Measurements from ENCODE around the gene RAPH1.
"Not testable (repeated sequence)": the region's sequence is repeated elsewhere in the genome, so short reads cannot be mapped to it uniquely, and the experiment has no call there.

Gene RAPH1

DNA sequence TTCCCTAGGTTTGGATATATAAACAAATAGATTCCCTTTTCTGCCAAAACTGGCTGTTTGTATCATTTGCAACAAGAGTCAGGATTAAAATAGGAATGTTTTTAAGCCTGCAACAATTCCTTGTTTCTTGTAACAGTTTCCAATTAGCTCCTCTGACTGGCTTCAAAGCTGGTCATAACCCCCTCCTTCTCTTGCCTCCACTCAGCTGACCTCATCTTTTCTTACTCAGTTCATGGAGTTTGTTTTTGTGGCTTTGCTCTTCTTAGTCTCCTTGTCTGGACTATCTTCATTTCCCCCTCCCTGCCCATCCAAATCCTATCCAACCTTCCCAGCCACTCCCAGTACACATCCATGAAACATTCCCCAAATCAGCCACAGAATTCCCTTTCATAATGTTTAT lies 14.3 kb upstream of the RAPH1 start:
- in situ Hi-C loops (cut with MboI; ENCODE audit: low sequenced_read_pairs), result no loop called here

DNA sequence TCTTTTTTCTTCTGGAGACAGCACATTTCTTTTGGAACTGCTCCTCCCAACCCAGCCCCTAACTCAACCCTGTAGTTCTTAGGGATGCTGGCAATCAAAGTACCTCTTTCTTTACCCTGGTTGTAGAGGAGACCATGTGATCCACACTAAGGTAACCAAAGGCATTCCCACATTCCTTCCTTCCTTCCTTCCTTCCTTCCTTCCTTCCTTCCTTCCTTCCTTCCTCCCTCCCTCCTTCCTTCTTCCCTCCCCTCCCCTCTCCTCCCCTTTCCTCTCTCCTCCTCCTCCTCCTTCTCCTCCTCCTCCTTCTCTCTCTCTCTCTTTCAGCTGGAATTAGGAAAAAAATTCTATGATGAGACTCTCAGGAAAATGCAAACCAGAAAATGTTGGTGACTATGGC lies 13.8 kb upstream of the RAPH1 start:
- in situ Hi-C loops (cut with MboI; ENCODE audit: low sequenced_read_pairs), result no loop called here

DNA sequence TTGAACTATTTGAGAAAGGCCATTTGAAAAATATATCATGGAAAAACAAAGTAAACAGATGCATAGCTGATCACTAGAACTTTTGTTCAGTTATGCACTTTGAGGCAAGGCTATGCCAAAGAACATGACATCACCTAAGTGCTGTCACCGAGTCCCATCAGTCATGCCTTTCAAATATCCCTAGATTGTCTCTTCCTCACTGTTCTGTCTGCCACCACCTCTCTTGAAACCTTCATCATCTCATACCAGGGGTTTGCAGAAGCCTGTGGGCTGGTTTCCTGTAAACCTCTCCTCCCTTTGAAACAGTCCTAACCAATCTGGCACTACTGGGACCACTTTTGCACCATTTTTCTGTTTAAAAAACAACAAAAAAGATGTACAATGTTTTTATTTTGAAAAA lies 12.3 kb upstream of the RAPH1 start:
- in situ Hi-C loops (cut with MboI; ENCODE audit: low sequenced_read_pairs), result no loop called here

DNA sequence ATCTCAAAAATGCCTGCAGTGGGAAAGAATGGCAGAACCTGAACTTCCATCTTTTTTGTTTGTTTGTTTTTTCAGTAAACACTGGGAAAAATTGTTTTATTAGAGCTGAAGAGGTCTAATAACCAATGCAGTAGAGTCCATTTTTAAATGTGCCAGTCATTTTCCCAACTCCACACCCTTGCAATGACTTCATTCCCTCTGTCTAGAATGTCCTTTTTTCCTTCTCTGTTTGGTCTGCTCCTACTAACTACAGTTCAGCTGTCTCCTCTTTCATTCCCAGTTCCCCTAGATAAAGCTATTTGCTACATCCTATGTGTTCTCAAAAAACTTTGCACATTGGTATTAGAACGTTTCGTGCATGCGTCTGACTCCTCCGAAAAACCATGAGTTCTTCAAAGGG lies 9.3 kb upstream of the RAPH1 start:
- in situ Hi-C loops (cut with MboI; ENCODE audit: low sequenced_read_pairs), result no loop called here

DNA sequence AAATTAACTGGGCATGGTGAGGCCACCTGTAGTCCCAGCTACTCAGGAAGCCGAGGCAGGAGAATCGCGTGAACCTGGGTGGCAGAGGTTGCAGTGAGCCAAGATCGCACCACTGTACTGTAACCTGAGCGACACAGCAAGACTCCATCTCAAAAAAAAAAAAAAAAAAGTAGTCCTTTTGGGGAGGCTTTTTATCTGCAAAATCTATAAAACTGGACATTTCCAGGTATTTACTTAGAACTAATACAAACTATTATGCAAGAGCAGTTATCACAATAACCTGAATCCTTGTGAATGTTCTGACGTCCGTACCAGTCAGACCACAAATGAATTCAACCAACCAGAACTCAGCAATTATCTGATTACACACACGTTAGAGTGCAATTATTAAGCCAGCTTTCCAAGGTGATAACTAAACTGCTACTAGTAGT lies 8.8 kb upstream of the RAPH1 start:
- in situ Hi-C loops (cut with MboI; ENCODE audit: low sequenced_read_pairs), result no loop called here

DNA sequence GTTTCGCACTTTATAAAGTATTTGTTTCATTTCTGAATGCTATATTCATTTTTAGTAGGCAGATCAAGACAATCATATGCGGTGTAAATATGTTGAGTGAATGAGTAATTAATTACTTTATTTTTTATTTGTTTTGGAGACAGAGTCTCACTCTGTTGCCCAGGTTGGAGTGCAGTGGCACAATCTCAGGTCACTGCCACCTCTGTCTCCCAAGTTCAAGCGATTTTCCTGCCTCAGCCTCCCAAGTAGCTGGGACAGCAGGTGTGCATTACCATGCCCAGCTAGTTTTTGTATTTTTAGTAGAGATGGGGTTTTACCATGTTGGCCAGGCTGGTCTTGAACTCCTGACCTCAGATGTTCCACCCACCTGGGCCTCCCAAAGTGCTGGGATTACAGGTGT lies 5.5 kb upstream of the RAPH1 start:
- in situ Hi-C loops (cut with MboI; ENCODE audit: low sequenced_read_pairs), result not testable (repeated sequence)

DNA sequence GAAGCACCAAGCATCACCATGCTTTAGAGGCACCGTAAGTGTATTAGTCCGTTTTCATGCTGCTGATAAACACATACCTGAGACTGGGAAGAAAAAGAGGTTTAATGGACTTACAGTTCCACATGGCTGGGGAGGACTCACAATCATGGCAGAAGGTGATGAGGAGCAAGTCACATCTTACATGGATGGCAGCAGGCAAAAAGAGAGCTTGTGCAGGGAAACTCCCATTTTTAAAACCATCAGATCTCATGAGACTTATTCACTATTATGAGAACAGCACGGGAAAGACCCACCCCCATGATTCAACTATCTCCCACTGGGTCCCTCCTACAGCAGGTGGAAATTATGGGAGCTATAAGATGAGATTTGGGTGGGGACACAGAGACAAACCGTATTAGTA lies 3.1 kb upstream of the RAPH1 start:
- in situ Hi-C loops (cut with MboI; ENCODE audit: low sequenced_read_pairs), result not testable (repeated sequence)

DNA sequence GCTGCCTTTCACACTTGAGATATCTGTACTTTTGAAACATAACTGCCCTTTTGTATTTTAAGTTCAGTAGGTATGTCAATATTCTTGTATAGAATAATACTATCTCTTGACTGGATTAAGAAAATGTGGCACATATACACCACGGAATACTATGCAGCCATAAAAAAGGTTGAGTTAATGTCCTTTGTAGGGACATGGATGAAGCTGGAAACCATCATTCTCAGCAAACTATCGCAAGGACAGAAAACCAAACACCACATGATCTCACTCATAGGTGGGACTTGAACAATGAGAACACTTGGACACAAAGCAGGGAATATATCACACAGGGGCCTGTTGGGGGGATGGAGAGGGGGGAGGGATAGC lies 1.5 kb upstream of the RAPH1 start:
- in situ Hi-C loops (cut with MboI; ENCODE audit: low sequenced_read_pairs), result not testable (repeated sequence)

DNA sequence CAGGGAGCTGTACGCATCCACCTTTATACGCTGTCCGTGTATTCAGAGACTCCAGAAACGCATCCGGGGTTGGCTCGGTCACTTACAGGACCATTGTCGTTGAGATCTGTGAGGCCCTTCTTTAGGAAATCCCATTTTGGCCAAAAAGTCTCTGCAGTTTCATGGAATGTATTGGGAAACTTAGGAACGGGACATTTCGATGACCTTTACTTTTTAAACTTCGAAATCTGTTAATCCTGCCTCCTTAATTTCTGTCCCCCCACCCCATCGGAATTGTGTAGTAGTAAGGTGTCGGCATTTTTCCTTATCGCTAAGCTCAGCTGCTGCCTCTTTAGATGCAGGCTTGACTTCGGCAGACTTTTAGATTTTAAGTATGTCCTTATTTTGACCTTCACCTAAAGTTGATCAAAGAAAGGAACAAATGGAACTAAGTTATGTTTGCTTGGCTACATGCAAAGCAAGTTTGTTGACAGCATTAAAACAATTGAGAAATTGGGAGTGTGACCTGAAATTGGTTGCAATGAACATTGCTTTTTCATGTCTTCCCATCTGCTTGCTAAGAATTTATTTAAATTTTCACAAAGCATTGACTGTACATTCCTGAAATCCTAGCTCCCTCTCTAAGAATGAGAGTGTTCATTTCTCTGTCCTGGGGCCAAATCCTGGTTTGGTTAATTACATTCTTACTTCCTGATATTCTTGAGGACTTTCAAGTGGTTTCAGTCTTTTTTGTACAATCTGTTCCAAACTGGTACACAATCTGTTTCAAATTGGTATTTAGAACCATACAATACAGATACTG lies 884 bp upstream of the RAPH1 start:
- in situ Hi-C loops (cut with MboI; ENCODE audit: low sequenced_read_pairs), result no loop called here

DNA sequence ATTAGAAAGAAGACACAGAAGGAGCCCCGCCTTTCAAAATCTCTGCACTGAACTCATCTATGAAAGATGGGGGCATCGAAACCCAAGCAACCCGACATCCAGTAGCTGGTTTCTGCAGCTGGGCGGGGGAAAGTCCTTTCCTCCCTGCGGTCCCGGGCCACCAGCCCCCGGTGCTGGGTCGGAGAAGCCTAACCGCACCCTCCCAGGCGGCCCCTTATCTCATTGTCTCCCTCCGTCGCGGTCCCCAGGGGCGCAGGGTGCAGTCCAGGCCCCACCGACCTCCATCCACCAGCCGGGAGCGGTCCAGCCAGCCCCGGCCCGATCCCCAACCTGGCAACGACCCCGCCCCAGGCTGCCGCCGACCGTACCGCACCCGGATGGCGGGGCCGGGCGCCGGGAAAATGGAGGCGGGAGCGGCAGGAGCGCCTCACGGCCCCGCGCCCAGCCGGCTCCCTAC lies 452 bp downstream of the RAPH1 start:
- in situ Hi-C loops (cut with MboI; ENCODE audit: low sequenced_read_pairs), result no loop called here

DNA sequence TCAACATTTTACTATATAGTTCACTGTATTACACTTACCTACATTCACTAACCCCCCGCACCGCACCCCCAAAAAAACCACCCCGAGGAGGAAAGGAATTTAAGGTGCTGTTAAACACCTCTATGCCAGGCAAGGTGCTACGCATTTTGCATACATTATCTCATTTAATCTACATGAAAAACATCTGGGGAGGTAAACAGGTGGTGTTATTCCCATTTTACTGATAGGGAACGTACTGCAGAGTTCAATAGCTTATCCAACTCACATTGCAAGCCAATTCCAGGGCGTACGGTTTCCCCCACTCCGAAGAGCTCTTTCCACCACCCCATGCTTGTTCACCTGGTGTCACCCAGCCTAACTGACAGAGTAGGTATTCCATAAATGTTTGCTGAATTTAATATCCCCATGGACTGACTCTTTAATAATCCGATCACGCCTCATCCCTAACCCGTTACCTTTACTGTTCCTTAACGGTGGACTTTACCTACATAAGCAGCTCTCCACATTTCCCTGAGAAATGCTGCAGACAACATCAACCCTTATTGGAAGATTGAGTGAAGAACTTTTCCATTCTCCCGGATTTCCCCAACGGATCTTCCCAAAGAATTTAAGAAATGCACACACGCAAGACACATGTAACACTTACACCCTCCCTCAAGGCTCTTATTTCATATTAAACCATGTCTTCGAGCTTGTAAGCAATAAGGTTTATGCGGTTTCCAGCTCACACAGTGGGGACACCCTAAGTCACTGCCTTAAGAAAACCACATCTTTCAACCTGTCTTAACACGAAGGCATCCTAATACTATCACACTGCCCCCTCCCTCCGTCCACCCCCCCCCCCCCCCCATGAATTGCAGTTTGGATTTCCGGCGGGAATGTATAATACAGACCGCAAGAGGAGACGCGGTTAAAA lies 1.2 kb downstream of the RAPH1 start:
- in situ Hi-C loops (cut with MboI; ENCODE audit: low sequenced_read_pairs), result no loop called here

DNA sequence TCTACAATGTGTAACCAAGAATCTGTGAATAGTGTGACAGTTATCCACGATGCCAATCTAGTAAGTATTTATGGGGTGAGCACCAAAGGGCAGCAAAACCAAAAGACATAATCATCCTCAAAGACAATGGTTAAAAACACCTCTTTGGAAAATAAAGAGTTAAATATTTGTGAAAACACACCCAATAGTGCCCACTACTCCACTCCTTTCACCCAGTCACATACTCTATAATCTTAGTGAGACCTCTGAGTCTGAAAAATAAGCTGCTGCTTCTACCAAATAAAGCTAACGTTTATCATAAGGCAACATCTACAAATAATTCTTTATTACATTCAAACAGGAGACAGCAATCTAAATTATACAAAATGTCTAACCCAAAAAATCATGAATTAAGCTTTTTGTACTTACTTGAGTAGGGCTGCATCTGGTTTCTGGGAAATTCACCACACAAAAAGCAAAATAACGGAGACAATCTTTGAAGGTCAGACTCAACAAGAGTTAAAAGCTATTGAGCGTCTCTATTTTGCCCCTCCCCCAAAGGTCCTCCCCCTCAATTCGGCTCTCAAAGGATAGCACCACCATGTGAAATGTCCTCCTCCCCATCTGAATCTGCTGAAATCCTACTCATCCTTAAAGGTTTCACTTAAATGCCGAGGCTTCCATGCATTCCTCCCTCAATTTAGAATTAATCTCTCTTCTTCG lies 2.0 kb downstream of the RAPH1 start:
- in situ Hi-C loops (cut with MboI; ENCODE audit: low sequenced_read_pairs), result no loop called here

DNA sequence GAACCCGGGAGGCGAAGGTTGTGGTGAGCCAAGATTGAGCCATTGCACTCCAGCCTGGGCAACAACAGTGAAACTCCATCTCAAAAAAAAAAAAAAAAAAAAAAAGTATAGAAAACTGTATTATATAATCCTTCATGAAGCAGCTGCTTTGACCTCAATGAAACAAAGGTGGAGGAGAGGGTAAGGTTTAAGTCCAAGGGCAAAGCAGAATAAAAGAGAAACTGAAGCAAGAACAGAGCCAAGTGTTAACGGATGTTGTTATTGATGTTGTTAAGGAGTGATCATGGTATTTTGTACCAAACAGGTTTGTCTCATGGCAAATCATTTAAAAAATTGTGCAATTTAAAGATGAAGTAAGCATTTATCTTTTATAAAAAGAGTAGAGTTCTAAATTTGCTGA lies 7.4 kb downstream of the RAPH1 start:
- in situ Hi-C loops (cut with MboI; ENCODE audit: low sequenced_read_pairs), result no loop called here

DNA sequence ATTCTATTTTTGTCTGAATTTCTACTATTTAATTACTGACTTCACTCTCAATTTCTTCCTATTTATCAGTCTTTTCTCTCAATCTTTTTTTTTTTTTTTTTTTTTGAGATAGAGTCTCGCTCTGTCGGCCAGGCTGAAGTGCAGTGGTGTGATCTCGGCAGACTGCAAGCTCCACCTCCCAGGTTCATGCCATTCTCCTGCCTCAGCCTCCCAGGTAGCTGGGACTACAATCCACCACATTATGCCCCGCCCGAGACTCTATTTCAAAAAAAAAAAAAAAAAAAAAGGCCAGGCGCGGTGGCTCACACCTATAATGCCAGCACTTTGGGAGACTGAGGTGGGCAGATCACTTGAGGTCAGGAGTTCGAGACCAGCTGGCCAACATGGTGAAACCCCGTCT lies 21.8 kb downstream of the RAPH1 start:
- in situ Hi-C loops (cut with MboI; ENCODE audit: low sequenced_read_pairs), result not testable (repeated sequence)

DNA sequence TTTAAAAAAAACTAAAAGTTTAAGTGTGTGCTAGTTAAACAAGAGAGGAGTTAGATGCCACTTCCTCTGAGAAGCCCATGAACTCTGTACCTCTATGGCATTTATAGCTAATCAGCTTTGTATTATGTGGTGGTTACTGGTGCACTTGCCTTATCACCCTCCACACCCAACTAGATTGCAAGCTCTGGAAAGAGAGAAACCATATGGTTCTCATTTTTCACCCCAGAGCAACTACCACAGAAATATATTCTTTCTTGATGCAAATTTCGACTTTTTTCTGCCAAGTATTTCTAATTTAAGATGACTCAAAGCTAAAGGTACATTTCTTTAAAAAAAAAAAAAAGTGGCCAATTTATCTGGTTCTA lies 24.2 kb downstream of the RAPH1 start:
- in situ Hi-C loops (cut with MboI; ENCODE audit: low sequenced_read_pairs), result no loop called here

DNA sequence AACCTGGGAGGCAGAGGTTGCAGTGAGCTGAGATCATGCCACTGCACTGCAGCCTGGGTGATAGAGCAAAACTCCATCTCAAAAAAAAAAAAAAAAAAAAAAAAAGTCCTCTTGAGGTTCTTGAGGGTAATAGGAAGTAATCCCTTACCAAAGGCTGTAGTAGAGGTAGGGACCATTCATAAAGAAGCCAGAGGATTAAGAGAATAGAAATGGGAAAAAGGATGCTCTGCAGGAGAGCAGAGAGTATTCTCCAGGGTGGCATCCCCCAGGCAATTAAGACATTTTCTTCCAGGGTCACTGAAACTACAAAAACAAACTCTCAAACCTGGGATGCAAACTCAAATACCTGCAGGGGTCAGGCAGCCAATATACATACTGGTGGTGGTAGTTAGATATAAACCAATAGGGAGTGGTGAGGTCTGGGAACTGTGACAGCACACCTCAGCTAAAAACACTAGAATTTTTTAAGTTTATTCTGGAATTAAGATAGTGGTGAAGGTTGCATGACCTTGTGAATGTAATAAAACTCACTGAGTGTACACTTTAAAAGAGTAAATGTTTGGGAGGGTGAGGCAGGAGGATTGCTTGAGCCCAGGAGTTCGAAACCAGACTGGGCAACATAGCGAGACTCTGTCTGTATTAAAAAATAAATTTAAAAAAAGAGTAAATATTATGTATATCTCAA lies 24.7 kb downstream of the RAPH1 start:
- in situ Hi-C loops (cut with MboI; ENCODE audit: low sequenced_read_pairs), result no loop called here

DNA sequence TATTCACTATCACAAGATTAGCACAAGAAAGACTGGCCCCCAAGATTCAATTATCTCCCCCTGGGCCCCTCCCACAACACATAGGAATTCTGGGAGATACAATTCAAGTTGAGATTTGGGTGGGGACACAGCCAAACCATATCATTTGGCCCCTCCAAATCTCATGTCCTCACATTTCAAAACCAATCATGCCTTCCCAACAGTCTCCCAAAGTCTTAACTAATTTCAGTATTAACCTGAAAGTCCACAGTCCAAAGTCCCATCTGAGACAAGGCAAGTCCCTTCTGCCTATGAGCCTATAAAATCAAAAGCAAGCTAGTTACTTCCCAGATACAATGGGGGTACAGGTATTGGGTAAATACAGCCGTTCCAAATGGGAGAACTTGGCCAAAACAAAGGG lies 31.6 kb downstream of the RAPH1 start:
- in situ Hi-C loops (cut with MboI; ENCODE audit: low sequenced_read_pairs), result not testable (repeated sequence)

DNA sequence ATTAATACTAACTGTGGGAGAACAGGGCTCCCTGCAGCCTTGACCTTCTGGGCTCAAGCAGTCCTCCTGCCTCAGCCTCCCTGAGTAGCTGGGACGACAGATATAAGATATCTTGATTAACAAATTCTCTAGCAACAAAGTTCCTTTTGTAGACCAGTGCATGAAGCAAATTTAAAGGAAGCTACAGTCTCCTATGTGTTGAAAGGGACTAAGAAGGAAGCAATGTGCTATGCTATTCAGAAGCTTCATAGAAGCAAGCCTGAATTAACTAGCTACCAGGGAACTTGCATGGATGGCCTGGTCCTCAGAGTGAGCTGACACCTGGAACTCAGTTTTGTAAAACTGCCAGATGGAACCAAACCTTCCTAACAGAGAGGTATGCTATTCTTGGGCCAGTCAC lies 33.2 kb downstream of the RAPH1 start:
- in situ Hi-C loops (cut with MboI; ENCODE audit: low sequenced_read_pairs), result no loop called here

DNA sequence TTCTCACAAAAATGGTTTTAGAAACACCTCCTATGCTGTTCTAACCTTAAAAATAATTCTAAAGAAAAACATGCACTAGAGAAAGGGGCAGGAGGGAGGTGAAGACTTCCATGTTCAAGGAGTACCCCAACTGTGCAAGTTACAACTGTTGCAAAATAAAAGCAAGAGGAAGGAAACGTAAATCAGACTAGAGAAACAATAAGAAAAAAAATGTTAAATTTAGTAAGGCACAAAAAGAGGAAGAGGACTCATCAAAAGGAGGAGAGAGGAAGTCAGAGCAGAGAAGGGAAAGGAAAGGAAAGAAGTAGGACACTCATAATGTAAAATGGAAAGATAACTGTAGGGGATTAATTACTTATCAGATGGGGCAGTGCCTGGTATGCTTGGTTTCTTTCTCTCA lies 34.1 kb downstream of the RAPH1 start:
- in situ Hi-C loops (cut with MboI; ENCODE audit: low sequenced_read_pairs), result no loop called here

DNA sequence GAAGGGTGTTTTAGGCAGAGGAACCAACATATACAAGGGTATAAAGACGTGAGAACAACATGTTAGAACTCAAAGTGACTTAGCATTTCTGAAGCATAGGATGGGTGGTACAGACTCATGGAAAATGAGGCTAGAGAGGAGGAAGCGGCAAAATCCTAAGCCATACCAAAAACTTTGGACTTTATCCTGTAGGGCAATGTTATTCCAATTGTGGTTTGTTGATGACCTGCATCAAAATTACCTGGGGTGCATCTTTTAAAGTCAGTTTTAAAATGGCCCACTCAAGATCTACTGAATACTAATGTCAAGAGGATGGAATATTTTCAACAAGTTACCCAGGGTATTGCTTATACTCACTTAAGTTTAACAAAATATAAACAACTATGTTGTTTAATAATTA lies 34.8 kb downstream of the RAPH1 start:
- in situ Hi-C loops (cut with MboI; ENCODE audit: low sequenced_read_pairs), result no loop called here

DNA sequence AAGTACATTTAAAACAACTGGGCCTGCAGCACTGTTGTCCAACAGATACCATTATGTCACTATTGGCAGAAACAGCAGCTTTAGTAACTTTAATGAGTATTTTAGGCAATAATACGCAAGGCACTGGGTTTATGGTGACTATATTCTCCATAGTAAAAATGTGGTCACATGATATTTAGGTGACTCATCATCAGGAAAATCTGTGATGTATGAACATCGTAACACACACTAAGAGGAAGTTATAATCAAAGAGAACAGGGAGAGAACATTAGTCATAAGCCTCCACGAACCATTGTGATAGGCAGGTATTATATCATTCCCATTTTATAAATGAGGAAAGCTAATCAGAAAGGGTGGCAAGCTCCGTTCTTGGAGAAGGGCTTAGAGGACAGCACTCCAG lies 36.9 kb downstream of the RAPH1 start:
- in situ Hi-C loops (cut with MboI; ENCODE audit: low sequenced_read_pairs), result no loop called here

Data from hTERT RPE-1 (cell line).